ENCODE results near the gene URM1.

GRCh38 chr9:128420651-128421481, 49.7 kb downstream of the URM1 start, which contains the start of gene CERCAM:
- TF ChIP-seq CTCF (IDR thresholded peaks at IDR 0.05) (no peak), POLR2AphosphoS5 (IDR thresholded peaks at IDR 0.05) (no peak), EP300 (IDR thresholded peaks at IDR 0.05; ENCODE audit: low read depth) (no peak), POLR2A (IDR thresholded peaks at IDR 0.05) (no peak)

All from transverse colon (tissue), 4 donors.